NCI-H774 (cell line): ENCODE measurements around the gene HPD.
A peak's percentile ranks its signal among the peaks of the same experiment; 100 is the strongest.

Source experiments
- DNase-seq: peaks from one replicate; lab custom pipeline; 2025; lab: John Stamatoyannopoulos, UW

The HPD gene

GRCh38 chr12:121827351-121828099 lies 31.1 kb downstream of the HPD start:
- no peak for DNase-seq

- no peak for DNase-seq
These were observed 32.1 kb downstream of the HPD start for GRCh38 chr12:121826318-121827150.

- no peak for DNase-seq
These were observed 33.6 kb downstream of the HPD start for GRCh38 chr12:121825041-121825523.

GRCh38 chr12:121823727-121824115 lies 34.9 kb downstream of the HPD start:
- no peak for DNase-seq

DNA sequence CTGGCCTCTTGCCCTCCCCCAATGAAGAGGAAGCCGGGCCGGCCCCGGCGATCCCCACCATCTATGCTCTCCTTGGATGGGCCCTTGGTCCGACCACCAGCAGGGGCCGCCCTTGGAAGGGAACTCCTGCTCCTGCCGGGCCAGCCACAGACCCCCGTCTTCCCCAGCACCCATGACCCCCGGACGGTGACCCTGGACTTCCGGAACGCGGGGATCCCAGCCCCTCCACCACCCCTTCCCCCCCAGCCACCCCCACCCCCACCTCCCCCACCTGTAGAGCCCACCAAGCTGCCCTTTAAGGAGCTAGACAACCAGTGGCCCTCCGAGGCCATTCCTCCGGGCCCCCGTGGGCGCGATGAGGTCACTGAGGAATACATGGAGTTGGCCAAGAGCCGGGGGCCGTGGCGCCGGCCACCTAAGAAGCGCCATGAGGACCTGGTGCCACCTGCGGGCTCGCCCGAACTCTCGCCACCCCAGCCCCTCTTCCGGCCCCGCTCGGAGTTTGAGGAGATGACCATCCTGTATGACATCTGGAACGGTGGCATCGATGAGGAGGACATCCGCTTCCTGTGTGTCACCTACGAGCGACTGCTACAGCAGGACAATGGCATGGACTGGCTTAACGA lies 35.4 kb downstream of the HPD start:
- DNase-seq = no peak

DNA sequence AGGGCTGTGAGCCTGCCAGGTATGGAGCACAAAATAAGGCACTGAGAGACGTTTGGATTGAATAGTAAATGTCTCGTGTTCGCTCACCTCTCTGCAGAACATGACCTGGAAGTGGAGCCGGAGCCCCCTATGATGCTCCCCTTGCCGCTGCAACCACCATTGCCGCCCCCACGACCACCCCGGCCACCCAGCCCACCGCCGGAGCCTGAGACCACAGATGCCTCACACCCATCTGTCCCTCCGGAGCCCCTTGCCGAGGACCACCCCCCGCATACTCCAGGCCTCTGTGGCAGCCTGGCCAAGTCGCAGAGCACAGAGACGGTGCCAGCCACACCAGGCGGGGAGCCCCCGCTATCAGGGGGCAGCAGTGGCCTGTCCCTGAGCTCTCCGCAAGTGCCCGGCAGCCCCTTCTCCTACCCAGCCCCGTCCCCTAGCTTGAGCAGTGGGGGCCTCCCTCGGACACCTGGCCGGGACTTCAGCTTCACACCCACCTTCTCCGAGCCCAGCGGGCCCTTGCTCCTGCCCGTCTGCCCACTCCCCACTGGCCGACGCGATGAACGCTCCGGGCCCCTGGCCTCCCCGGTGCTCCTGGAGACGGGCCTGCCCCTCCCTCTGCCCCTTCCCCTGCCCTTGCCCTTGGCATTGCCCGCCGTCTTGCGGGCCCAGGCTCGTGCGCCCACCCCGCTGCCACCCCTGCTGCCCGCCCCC lies 36.1 kb downstream of the HPD start:
- no peak for DNase-seq

DNA sequence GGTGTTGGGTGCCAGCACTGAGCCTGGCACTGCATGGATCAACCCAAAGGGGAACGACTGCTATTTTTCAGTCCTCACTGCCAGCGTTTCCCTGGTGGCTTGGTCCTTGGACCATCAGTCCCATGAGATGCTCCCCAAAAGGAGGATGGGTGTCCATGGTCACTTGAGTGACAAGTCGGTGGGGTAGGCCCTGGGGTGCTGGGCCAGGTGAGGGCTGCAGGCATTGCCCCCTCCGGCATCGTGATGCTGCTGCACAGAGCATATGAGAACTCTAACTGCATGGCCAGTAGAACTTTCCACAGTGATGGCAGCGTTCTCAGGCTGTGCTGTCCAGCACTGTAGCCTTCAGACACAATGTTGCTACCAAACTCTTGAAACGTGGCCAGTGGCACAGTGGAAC lies 38.6 kb downstream of the HPD start:
- DNase-seq = no peak

GRCh38 chr12:121819212-121819949 lies 39.3 kb downstream of the HPD start:
- no peak for DNase-seq

GRCh38 chr12:121817648-121818043 lies 41.0 kb downstream of the HPD start:
- no peak for DNase-seq

- no peak for DNase-seq
These were observed 41.6 kb downstream of the HPD start for GRCh38 chr12:121816925-121817647.

GRCh38 chr12:121815263-121815662 lies 43.4 kb downstream of the HPD start:
- DNase-seq = no peak

DNA sequence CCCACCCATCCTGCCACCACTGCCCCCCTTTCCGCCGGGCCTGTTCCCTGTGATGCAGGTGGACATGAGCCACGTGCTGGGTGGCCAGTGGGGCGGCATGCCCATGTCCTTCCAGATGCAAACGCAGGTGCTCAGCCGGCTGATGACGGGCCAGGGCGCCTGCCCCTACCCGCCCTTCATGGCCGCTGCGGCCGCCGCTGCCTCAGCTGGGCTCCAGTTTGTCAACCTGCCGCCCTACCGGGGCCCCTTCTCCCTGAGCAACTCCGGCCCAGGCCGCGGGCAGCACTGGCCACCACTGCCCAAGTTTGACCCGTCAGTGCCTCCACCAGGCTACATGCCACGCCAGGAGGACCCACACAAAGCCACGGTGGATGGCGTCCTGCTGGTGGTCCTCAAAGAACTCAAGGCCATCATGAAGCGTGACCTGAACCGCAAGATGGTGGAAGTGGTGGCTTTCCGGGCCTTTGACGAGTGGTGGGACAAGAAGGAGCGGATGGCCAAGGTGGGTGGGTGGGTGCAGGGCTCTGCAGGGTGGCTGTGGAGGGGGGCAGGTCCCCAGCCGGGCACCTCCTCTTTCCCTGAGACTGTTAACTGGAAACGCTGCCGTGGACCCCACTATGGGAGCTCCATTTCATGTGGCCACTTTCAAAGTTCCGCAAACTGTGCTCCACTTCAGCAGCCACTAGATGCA lies 44.1 kb downstream of the HPD start:
- DNase-seq = no peak

DNA sequence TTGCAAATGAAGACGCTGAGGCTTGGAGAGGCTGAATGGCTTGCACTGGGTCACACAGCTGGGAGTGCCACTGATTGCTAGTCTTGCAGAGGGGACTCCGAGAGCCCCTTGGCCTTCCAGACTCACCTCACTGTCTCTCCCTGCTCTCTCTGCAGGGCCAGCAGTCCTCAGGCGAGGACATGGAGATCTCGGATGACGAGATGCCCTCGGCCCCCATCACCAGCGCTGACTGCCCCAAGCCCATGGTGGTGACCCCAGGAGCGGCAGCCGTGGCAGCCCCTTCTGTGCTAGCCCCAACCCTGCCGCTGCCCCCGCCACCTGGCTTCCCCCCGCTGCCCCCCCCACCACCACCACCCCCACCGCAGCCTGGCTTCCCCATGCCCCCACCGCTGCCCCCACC lies 44.7 kb downstream of the HPD start:
- DNase-seq = no peak

DNA sequence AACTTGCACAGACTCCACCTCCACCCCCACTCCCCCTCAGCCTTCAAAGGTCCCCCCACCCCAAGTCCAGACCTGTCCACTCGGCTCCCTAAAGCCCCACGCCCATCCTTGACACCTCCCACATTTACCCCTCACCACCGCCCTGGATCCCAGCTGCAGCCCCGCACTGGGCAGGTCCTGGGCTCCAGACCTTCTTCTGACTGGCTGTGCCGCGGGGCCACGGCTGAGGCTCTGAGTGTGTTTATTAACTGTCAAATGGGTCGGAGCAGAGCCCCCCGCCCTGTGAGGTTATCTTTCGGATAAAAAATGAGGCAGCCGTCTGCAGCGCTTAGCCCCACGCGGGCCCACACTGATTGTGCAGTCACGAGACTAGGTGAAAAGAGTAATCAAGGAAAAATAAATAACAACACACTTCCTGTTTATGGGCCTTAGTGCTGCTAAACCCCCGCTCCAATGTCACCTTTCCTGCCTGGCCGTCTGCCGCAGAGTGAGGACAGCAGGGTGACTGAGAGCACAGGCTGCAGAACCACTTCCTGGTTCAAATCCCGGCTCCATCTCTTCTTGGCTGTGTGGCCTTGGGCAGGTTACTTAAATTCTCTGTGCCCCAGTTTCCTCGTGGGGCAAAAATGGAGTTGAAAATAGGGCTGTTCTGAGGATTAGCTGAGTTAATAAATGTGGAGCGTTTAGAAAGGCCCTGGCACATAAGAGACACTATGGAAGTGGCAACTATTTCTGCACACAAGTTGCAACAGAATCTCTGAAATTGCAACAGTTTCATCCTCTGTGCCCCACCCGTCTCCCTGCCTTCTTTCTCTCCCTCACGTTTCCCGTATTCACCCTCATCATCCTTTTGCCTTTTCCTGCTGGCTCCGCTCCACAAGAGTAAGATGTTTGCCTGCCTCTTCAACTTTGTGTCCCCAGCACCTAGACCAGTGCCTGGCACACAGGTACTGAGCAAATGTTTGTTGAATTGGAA lies 45.5 kb downstream of the HPD start:
- peak; percentile 7 for DNase-seq

DNA sequence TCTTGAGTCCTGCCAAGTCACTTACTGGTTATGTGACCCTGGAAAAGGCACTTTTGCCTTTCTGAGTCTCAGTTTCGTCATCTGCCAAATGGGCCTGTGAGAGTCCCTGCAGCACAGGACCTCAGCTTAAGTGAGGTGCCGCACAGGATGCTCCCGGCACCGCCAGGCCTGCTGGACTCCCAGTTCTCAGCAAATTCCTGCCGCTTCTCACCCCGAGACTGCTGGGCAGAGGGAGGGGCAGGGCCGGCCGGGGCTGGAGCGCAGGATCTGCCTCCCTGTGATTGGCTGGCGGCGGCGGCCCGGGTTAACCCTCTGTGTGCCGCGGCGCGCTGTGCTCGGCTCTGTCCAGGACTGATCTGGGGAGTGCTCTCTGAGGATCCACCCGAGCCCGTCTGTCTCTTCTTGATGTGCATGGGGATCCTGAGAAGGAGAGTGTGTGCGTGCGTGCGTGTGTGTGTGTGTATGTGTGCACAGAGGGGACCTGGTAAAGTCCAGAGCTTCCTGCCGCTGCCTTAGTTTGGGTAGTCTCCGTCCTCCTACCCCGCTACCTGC lies 46.3 kb downstream of the HPD start:
- peak; percentile 62 for DNase-seq

- DNase-seq = peak; percentile 56
These were observed 47.0 kb downstream of the HPD start for GRCh38 chr12:121811434-121812319.

- DNase-seq = no peak
These were observed 47.7 kb downstream of the HPD start for GRCh38 chr12:121810833-121811433.
